M059J (cell line): ENCODE measurements around the gene ZNF532. TPM values are rescaled to one million over a fixed set of nuclear protein-coding genes. Genes with fewer than 3 reads are reported as not detected.

Source experiments
- total RNA-seq: library from RNA; depleted of rRNA; stranded (reverse); fragments of >200 nt; shearing (Covaris generic); gene quantifications from 2 replicates; pipeline ENCODE4 v1.2.3, GENCODE V29; 2014; rRNA removed

The ZNF532 gene
- total RNA-seq, 1 experiment from 2014 or later: 60.9 TPM

Other genes with a start within 250 kb of the ZNF532 start
- 38.7 and 73.1 TPM in 2 replicates for gene ALPK2, start 235.8 kb upstream of the ZNF532 start, total RNA-seq
- gene MALT1, start 193.4 kb upstream of the ZNF532 start, total RNA-seq: 92.5 and 116 TPM in 2 replicates